GM21723 (cell line): Measurements from ENCODE around the gene METRN.

Experiments
- ATAC-seq: cut with Tn5 transposase; IDR thresholded peaks from one replicate; pipeline ENCODE4 v1.9.1; 2021; ENCODE audit warnings: mild to moderate bottlenecking, moderate library complexity; ENCODE audit not compliant: unreplicated experiment

METRN gene

GRCh38 chr16:767743-768235 is 52.9 kb downstream of the METRN start:
- no peak for ATAC-seq

- no peak for ATAC-seq
These were observed 53.5 kb downstream of the METRN start for GRCh38 chr16:768428-768827.
